GM18502 (cell line): ENCODE data around the gene ACAD9.
A peak's percentile ranks its signal among the peaks of the same experiment; 100 is the strongest.
"Not testable (repeated sequence)": the region's sequence is repeated elsewhere in the genome, so short reads cannot be mapped to it uniquely, and the experiment has no call there.

Experiments used
- ATAC-seq: cut with Tn5 transposase; IDR thresholded peaks from one replicate; pipeline ENCODE4 v1.9.1; 2021; ENCODE audit warnings: mild to moderate bottlenecking; ENCODE audit not compliant: unreplicated experiment, poor library complexity

Gene ACAD9

DNA sequence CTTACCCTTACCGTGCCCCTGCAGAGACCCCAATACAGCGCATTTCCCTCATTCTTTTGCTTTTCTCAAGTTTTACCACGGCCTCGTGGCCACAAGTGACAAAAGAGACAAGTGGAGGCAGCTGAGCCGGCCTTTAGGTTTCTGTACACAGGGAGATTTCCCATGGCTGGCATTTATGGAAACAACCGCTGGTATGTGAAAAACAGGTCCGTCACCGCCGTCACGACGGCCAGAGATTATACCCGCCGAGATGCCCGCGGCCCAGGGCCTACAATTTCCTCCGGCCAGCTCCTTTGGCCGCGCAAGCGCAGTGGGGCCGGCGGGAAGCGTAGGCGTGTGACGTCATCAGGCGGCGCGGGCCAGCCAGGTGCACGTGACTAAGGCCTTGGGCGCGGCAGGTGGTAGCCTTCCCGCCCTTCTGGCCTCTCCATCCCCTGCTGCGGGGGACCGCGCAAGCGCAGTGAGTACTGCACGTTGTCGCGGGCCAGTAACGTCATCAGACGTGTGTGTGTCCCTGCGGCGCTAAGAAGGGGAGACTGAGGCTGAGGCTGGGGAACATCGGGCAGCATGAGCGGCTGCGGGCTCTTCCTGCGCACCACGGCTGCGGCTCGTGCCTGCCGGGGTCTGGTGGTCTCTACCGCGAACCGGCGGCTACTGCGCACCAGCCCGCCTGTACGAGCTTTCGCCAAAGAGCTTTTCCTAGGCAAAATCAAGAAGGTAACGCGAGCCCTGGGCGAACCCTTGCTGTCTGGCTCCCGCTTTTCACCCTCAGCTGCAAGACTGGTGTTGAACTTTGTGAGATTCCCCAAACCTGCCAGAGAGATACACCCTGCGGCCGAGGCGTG, at the start of gene ACAD9:
Gene ACAD9, plus strand, starts transcription at position 496 of the 845 bp plus-strand sequence. Its CDS starts 72 bp downstream, at position 568.
- ATAC-seq: peak; percentile 89

DNA sequence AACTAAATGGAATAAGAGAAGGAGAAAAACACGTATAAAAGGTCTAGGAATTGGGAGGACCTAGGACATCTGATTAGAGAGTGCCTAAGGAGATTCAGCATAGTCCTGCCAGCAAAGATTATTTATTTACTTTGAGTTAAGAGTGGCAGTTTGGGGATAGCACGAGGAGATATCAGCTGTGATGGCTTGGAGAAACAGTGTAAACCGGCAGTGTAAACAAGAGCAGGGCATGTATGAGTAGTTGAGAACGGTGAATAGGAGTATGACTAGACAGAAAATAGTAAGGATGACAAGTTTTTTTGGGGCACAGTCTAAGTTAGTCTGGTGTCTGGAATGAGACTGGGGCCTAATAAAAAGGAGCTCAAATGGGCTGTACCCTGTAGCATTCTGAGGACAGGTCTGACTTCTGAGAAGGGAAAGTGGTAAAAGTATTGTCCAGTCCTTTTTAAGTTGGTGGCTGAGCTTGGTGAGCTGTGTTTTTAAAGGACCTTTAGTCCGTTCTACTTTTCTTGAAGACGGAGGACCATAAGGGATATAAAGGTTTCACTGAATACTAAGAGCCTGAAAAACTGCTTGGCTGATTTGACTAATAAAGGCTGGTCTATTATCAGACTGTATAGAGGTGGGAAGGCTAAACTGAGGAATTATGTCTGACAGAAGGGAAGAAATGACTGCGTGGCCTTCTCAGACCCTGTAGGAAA, 49.3 kb upstream of the ACAD9 start:
- not testable (repeated sequence) for ATAC-seq

DNA sequence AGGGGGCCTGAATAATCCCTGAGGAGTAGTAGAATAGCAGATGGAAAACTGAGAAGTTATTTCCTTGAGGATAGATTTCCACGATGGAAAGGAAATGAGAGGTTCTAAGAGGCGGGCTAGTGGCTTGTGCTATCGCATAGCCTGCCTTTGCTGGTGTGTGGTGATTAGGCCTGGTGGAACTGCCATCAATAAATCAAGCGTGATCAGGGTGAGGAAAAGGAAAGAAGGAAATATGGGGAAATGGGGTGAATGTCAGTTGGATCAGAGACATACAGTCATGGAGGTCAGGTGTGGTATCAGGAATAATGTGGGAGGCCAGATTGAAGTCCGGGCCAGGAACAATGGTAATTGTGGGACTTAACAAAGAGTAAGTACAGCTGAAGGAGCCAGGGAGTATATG, 48.7 kb upstream of the ACAD9 start:
- ATAC-seq: not testable (repeated sequence)

DNA sequence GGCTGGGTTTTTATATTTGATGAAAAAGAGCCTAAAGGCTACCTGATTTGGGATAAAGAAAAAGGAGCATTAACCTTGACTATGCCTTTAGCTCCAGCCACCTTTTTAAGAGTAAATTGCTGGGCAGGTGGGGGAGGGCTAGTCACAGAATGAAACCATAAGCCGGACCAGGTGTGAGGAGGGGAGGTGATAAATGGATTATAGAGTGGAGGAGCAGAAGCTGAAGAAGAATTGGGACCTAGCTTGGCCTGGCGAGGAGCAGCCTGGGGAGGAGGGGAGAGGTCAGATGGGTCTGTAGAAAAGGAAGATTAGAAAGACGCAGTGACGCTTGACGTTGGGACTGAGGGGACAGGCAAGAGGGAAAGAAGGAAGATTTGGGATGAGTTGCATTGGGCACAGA, 46.4 kb upstream of the ACAD9 start:
- not testable (repeated sequence) for ATAC-seq

DNA sequence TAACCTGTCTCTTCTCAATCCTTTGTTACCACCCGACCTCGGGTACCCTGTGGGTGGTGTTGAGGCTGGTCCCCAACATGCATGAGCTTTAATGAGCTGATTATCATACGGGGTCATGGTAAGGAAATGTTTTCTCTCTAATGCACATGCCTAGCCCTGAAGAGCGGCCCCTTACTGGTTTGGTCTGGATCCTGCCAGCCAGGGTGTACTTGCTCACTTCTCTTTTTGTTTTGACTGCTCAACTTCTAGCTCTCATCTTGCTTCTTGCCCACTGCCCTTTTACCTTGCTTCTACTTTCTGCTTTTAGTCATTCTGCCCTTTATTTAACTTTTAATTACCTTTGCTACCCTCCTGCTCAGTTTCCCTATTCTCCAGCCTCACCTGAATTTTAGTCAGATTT, 44.3 kb upstream of the ACAD9 start:
- no peak for ATAC-seq

DNA sequence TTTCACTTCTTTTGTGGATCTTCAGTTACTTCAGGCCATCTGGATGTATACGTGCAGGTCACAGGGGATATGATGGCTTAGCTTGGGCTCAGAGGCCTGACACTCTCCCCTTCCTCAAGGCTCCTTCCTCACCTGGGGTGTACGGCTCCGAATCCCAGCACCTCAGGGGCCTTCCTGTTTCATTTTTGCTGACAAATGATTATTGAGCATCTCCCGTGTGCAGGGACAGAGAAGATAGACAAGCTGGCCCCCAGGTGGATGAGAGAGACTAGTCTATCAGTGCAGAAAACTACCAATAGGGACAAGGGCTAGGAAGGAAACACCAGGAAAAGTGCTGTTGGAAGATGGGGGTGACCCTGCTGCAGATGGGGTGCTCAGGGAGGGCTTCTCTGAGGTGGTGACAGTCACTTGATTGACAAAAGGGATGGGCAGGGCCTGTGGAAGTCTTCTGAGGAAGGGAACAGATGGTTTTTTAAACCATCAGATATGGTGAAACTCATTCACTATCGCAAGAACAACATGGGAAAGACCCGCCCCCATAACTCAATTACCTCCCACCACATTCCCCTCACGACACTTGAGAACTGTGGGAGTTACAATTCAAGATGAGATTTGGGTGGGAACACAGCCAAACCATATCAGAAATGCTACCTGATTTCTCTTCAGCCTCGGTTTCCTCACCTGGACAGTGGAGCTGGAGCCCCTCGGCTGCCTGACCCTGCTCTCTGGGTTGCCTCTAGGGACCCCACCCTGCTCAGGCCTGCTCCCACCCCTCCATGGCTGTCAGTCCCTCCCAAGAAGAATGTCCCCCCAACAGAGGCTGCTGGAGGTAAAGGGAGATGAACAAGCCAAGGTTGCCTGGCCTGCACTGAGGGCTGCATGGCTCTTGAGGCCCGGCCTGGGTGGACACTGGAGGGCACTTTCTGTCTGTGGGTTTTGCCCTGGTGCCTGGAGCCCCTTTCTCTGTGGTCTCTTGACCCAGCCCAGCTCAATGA, 37.2 kb upstream of the ACAD9 start:
- ATAC-seq: no peak

DNA sequence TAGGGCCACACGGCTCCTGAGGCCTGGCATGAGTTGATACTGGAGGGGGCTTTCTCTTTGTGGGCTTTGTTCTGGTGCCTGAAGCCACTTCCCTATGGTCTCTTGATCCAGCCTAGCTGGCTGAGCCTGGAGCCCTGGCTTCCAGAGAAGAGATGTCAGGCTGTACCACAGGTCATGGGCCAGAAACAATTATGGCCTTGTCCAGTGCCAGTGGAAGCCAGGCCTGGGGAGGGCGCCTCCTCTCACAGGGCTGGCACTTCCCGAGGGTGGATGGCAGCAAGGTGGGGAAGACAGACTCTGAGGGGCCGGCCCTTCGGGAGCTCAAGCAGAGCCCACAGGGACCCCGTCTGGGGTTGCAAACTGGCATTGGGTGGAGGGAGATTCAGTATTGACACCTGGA, 34.9 kb upstream of the ACAD9 start:
- no peak for ATAC-seq

DNA sequence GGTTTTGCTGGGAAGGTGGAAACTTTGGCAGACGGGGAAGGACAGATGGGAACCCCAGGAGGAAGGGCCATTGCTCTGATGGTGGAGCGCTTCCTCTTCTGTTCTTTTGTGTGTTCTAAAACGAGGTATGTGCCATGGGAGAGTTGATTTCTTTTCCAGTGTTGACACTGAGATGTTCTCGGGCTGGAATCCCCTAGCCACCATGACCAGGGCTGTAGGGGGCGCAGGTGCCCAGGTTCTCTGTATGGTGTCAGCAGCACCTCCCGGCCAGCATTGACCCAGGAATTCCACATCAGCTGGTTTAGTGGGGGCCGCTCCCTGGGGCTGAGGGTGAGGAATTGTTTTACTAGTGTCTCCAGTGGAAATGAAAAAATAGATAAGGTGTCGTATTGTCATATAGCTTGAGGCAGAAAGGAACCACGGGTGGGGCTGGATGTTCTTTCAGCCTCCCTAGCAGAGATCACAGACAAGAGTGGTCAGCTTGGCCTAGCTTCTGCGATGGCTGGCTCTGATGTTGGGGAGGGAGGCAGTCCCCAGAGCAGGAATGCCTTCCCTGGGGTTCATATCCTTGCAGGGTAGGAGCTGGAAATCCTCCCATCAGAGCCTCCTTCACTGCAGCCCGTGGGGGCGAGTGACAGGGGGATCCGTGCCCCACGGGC, 34.2 kb upstream of the ACAD9 start:
- ATAC-seq: no peak

DNA sequence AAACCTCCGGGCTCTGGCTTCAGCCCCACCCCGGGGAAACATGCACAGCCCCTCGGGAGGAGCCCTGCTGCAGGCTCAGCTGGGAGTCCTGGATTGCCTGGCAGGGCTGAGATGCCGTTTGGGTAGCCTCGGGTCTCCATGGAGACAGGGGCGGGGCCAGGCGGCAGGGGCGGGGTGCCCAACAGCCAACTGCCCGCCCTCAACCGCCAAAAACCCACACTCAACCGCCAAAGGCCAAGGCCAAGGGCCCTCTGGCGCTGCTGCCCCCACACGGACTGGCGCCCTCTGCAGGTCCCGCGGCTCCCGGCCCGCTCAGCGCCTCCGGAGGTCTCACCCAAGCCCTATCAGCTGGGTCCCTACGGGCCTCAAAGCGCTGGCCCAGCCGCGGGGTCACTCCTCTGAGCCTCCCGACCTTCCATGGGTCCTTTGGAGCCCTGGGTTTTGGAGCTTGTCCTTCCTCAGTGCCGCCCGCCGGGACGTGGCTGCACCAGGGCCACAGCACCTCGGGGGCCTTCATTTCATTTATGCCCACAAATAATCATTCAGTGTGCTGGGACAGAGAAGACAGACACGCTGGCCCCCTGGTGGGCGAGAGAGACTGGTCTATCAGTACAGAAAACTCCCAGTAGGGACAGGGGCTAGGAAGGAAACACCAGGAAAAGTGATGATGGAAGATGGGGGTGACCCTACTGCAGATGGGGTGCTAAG, 33.5 kb upstream of the ACAD9 start:
- peak; percentile 77 for ATAC-seq

DNA sequence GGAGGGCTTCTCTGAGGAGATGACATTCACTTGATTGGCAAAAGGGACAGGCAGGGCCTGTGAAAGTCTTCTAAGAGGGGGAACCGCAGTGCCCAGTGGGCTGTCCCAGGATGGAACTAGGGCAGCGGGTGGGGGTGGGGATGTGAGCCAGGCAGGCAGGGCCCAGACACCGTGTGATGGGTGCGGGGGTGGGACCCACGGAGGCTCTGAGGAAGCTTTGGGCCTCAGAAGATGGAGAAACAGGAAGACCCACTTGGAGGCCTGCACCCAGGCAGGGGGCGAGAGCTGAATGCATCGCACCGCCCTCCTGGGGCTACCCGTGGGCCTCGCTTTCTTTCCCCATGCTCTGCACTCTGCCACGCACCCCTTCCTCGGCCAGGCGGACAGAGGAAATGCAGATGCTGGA, 32.9 kb upstream of the ACAD9 start:
- ATAC-seq: no peak

DNA sequence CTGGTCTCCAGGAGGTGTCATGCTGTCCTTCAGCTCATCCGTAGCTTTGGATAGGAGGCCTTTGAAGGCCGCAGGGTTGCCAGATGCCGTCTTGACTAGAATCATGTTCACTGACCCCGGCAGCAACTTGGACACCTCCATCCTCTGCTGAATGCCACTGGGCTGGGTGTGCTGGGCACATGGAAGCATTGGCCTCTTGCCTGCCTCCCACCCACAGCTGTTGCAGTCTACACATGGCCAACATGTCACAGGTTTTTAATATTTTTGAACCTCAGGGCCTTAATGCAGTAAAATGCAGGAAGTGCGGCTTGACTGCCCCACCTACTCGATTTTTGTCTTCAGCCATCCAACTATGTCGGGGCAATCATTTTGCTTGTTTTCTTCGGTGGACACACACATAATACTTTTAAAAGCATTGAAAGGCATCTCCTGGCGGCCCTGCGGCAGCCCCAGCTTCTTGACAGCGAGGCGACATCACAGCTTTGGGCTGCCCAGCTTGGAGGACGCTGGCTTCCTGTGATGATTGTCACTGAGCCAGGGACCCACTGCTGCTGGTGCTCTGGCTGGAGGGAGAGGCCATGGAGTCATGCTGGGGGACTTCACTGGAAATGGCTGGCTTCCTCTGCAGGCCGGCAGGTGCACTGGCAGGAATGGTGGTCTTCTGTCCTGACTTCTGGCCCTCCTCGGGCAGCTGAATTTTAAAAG, 31.6 kb upstream of the ACAD9 start:
- no peak for ATAC-seq

DNA sequence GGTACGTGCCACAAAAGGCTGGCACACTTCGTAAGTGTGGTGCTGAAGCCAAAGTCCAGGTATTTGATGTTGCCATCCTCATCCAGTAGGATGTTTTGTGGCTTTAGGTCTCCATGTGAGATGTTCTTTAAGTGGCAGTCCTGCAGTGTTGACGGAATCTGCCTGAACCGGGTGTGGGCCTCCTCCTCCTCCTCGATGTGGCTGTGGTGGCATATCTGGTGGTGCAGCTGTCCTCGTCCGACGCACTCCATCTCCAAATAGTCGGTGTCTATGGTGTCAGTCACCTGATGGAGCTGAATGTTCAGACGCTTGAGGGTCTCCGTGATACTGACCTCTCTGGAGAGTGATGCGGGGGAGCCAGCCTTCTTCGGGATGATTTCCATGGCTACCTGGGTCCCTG, 30.5 kb upstream of the ACAD9 start:
- no peak for ATAC-seq

DNA sequence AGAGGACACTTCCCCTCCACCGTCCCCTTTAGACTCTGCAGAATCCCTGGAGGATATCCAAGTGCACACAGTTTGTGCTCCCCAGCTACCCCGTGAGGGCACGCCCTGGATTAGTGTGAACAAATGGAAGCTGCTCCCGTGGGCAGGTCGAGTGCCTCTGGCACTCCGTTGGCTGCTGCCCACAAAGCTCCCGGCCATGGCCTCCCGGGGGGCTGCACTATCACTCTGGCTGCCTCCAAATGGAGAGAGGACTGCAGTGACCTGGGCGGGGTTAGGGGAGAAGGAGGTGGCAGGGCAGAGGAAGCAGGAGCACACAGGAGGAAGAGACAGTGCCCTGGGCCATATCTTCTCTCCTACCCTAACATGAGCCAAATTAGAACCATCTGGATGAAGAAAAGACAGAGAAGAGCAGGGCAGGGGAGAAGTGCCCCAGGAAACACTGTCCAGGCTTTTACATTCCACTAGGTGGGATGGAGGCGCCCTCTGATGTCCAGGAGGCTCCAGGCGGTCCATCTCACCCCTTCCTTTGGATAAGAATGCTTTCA, 29.4 kb upstream of the ACAD9 start:
- ATAC-seq: no peak

DNA sequence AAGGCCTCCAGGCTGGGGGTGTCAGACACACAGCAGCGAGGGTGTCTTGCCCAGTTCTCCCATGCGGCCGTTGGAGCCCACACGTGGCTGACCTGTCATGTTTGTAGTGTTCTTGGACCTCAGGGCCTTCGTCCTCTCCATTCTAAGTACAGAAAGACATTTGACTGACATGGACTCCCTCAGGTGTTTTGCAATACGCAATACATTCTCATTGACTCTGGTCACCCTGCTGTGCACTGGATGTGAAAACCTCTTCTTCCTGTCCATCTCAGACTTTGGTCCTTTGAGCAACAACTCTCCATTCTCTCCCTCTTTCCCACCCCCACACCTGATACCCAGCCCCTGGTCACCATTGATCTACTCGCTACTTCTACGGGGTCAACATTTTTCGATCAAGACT, 28.9 kb upstream of the ACAD9 start:
- no peak for ATAC-seq

DNA sequence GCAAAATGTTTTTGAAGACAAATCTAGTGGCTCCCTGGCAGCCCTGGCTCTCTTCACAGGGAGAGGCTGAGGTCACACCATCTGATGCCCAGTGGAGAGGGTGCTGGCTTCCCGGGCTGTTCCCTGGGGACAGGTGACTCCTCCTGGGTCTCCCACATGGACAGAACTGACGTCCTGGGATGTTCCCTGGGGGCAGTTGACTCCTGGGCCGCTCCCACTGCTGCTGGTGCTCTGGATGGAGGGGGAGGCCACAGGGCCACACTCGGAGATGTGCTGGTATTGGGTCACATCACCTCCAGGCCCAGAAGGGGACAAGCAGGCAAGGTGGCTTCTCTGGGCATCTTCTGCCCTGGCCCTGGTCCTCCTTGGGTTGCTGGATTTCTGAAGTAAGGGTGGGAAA, 27.8 kb upstream of the ACAD9 start:
- no peak for ATAC-seq

DNA sequence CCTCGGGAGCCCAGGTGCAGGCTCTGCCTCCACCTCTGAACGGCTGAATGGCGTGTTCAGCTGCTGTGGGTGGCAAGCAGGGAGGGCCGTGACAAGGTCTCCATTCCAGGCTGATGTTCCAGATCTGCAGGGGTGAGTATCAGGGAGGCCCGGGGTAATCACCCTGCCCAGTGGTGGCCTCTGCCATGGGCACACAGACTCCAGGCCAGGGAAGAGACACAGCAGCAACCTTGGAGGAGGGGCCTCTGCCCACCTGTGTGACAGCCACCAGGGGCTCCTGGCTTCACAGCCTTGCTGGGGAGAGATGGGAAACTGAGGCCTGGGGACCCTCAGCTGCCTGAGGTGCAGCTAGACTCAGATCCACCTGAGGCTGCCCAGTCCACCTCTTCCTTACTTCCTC, 25.6 kb upstream of the ACAD9 start:
- no peak for ATAC-seq

DNA sequence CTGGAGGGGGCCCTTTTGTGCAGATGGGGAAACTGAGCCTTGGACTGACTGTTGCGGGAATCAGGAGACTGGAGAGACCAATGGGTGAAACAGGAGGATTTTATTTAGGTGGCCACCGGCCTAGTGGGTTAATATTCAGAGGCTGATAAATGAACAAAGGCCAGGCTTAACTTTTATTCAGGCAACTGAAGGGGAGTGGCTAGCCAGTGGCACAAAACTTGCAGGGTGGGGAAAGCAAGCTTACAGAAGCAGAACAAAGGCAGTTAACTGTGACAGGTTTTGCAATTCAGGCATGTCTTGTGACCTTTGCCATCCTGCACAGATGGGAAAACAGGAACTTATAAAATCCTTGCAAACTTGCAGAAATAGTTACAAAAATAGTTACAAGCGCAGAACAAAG, 24.9 kb upstream of the ACAD9 start:
- no peak for ATAC-seq

DNA sequence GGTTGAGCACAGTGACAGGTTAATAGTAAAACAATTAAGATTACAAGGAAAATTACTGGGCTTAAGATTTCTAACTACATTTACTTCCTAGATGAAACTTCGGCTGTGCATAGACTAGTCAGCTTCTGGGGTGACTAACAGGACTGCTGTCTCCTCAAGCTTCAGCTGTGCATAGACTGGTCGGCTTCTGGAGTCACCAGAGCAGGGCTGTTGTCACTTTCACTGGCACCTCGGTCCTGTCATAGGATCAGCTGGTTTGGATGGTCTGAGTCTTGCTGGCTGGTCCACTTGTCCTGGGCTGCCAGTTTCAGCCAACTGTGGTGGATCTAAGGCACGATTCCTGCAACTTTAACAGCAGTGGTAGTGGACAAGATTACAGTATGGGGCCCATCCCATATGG, 23.9 kb upstream of the ACAD9 start:
- no peak for ATAC-seq

DNA sequence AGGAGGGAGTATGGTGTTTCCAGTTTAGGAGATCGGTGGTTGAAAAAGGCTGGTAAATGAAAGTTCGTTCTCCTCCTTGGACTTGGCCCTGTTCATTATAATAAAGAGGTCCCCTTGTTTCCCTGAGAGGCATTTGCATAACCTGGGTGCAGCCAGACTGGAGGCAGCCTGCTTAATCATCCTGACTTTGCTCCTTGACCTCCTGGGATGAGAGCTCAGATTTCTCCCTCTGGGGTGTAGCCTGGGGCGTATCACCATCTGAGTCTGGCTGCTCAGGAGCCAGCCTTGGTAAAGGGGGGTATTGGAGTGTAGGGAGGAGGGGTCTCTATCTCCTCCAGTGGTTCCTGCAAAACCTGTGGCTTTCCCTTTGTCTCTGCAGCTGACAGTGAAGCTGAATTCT, 21.3 kb upstream of the ACAD9 start:
- no peak for ATAC-seq
